Nephron progenitor cell (in vitro differentiated cells): ENCODE results near the gene ZNF281.

Source experiments
- DNase-seq: peaks from one replicate; pipeline ENCODE4 v3.0.0; 2021
- H3K27ac Mint-ChIP-seq: 2 replicates; pipeline ENCODE4 v1.8.0; 2021; ENCODE audit warnings: mild to moderate bottlenecking, moderate library complexity, mixed read lengths
- H3K27me3 Mint-ChIP-seq: 2 replicates; pipeline ENCODE4 v1.8.0; 2021; ENCODE audit warnings: mild to moderate bottlenecking, low read depth, mixed read lengths; ENCODE audit not compliant: poor library complexity
- H3K36me3 Mint-ChIP-seq: 2 replicates; pipeline ENCODE4 v1.8.0; 2021; ENCODE audit warnings: low read depth, mixed read lengths
- H3K4me1 Mint-ChIP-seq: 2 replicates; pipeline ENCODE4 v1.8.0; 2021; ENCODE audit warnings: mixed read lengths
- H3K4me3 Mint-ChIP-seq: 2 replicates; pipeline ENCODE4 v1.8.0; 2021; ENCODE audit warnings: mild to moderate bottlenecking, moderate library complexity, mixed read lengths
- H3K9me3 Mint-ChIP-seq: 2 replicates; pipeline ENCODE4 v1.8.0; 2021; ENCODE audit warnings: mild to moderate bottlenecking, moderate library complexity, mixed read lengths
- TF ChIP-seq, protein P1 (sequence below): fragments of 200-600 bp; sonication (generic); IDR thresholded peaks from 2 replicates; pipeline ENCODE4 v1.5.0; 2021; ENCODE audit warnings: antibody characterized with exemption

Gene ZNF281

DNA sequence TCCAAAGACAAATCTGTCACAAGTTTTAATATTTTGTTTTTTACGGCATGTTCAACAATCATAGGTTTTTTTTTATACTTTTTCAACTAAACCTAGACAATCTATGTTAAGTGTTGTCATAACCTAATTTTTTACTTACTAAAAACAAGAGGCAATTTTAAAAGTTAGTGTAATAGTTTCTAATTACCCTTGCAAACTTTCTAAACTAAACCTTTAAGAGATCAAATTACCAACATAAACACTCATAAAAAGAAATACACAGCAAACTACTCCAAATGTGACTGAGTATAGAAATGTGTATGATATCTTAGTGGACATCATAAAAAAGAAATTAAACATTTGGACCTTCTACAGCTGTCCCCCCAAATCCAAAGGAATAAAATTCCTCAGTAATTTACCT, 10.0 kb downstream of the ZNF281 start:
- DNase-seq = no peak
- peaks cover 33% of the 10 kb centered on the region for H3K4me1 Mint-ChIP-seq
- H3K4me3 Mint-ChIP-seq = no peak overlapping the region
- no peak overlapping the region for H3K27ac Mint-ChIP-seq
- no peaks in the 10 kb centered on the region for H3K9me3 Mint-ChIP-seq
- H3K36me3 Mint-ChIP-seq = peaks cover 9% of the 10 kb centered on the region
- TF ChIP-seq, protein P1, sequence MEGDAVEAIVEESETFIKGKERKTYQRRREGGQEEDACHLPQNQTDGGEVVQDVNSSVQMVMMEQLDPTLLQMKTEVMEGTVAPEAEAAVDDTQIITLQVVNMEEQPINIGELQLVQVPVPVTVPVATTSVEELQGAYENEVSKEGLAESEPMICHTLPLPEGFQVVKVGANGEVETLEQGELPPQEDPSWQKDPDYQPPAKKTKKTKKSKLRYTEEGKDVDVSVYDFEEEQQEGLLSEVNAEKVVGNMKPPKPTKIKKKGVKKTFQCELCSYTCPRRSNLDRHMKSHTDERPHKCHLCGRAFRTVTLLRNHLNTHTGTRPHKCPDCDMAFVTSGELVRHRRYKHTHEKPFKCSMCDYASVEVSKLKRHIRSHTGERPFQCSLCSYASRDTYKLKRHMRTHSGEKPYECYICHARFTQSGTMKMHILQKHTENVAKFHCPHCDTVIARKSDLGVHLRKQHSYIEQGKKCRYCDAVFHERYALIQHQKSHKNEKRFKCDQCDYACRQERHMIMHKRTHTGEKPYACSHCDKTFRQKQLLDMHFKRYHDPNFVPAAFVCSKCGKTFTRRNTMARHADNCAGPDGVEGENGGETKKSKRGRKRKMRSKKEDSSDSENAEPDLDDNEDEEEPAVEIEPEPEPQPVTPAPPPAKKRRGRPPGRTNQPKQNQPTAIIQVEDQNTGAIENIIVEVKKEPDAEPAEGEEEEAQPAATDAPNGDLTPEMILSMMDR = no peak
- no peaks in the 10 kb centered on the region for H3K27me3 Mint-ChIP-seq

DNA sequence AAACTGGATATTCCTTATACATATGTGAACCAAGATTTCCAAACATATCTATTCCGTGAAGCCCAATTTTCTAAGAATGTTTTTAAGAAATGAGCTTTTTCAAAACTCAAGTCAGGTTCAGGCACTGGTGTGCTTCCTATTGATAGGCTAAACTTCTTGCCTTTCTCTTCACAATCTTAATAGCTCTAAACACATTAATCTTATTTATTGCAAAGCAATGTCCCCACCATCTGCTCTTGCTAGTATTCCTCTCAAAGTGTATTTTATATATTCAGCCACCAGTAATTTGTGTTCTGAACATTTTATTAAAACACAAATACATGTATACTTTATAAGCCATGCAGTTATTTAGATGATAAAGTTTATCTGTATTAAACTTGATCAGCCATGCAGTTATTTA, 11.5 kb downstream of the ZNF281 start:
- Mint-ChIP-seq H3K36me3 (peaks cover 4% of the 10 kb centered on the region), H3K27ac (no peak overlapping the region), H3K9me3 (no peaks in the 10 kb centered on the region), H3K4me3 (no peak overlapping the region), H3K27me3 (no peaks in the 10 kb centered on the region), H3K4me1 (peaks cover 33% of the 10 kb centered on the region)
- DNase-seq = no peak
- TF ChIP-seq, protein P1 = no peak

DNA sequence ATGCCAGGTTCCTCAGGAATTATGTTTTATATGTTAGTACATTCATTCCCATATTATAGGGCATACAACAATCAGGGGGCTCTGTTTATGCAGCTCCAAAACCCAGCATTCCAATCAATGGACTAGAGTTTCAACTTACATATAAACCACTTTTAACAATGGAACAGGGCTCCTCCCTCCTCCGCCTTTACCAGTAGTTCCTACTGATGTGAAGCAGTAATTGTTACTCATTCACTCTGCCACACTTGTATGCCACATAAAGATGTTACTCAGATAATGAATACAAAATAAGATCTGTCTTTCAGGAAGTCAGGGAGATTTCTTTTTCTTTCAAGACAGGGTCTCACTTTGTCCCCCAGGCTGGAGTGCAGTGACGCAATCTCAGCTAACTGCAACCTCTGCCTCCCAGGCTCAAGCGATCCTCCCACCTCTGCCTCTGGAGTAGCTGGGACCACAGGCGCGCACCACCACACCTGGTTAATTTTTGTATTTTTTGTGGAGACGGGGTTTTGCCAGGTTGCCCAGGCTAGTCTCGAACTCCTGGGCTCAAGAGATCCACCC, 17.1 kb downstream of the ZNF281 start:
- H3K36me3 Mint-ChIP-seq = peaks cover 4% of the 10 kb centered on the region
- H3K27ac Mint-ChIP-seq = no peak overlapping the region
- no peak overlapping the region for H3K4me3 Mint-ChIP-seq
- DNase-seq = no peak
- H3K9me3 Mint-ChIP-seq = no peaks in the 10 kb centered on the region
- H3K27me3 Mint-ChIP-seq = no peaks in the 10 kb centered on the region
- TF ChIP-seq, protein P1 = no peak
- H3K4me1 Mint-ChIP-seq = peaks cover 5% of the 10 kb centered on the region

DNA sequence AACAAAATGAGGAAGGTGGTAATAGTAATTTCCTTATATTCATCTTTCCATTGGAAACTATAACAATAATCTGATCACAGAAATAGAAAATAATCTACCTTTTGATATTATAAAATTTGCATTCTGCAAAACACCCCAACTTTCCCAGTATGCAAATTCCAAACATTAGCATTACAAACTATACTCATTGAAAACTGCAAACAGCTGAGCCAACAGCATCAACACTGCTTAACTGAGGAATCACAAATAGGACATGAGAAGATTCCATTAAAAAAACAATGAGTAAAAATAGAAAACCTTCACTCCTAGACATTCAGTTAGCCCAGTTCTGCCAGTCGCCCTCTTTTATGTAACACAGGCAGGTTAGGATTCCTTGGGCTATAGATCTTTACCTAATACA, 18.1 kb downstream of the ZNF281 start:
- TF ChIP-seq, protein P1 = no peak
- H3K36me3 Mint-ChIP-seq = peaks cover under 1% of the 10 kb centered on the region
- DNase-seq = no peak

DNA sequence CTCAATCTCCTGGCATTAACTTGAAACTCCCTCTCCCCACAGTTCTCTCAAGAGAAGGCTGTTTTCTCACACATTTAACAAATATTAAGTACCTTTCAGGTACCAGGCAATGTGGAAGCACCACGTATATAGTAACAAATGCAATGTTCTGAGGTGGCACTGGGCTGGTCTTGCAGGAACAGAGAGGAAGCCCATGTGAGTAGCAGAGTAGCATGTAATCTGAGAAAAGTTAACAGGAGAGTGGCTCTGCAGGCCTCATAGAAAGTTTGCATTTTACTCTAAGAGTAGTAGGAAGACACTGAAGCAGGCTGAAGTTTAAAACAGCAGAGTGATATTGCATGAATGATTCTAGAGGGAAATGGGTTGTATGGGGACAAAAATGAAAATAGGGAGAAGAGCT, 21.0 kb downstream of the ZNF281 start:
- H3K4me1 Mint-ChIP-seq = peaks cover 5% of the 10 kb centered on the region
- H3K27me3 Mint-ChIP-seq = no peaks in the 10 kb centered on the region
- no peaks in the 10 kb centered on the region for H3K36me3 Mint-ChIP-seq
- no peaks in the 10 kb centered on the region for H3K9me3 Mint-ChIP-seq
- no peak overlapping the region for H3K27ac Mint-ChIP-seq
- no peak overlapping the region for H3K4me3 Mint-ChIP-seq
- TF ChIP-seq, protein P1 = no peak
- DNase-seq = no peak

More for the DNA sequence above, 18.1 kb downstream of the ZNF281 start:
- H3K27ac Mint-ChIP-seq = no peak overlapping the region
- H3K4me3 Mint-ChIP-seq = no peak overlapping the region
- H3K4me1 Mint-ChIP-seq = peaks cover 5% of the 10 kb centered on the region
- H3K9me3 Mint-ChIP-seq = no peaks in the 10 kb centered on the region
- H3K27me3 Mint-ChIP-seq = no peaks in the 10 kb centered on the region

DNA sequence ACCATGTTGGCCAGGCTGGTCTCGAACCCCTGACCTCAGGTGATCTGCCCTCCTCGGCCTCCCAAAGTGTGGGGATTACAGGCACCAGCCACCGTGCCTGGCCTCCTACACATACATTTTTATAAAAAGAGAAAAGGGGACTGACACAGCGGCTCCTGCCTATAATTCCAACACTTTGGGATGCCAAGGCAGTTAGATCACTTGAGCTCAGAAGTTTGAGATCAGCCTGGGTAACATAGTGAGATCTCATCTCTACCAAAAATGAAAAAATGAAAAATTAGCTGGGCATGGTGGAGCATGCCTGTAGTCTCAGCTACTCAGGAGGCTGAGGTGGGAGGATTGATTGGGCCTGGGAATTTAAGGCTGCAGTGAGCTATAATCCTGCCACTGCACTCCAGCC, 23.4 kb downstream of the ZNF281 start:
- Mint-ChIP-seq H3K27me3 (no peaks in the 10 kb centered on the region), H3K36me3 (no peaks in the 10 kb centered on the region), H3K27ac (no peak overlapping the region), H3K4me3 (no peak overlapping the region), H3K9me3 (no peaks in the 10 kb centered on the region), H3K4me1 (no peaks in the 10 kb centered on the region)
- TF ChIP-seq, protein P1 = no peak
- DNase-seq = no peak
